GM12875 (cell line): Measurements from ENCODE around the gene NCAPG.

Source experiments
- H3K4me3 ChIP-seq: one replicate; pipeline ENCODE4 v1.5.1; 2011; ENCODE audit warnings: low read depth, low read length, control low read depth
- CTCF ChIP-seq: IDR thresholded peaks from 2 replicates; pipeline ENCODE4 v1.5.1; 2011; ENCODE audit warnings: low read depth, mild to moderate bottlenecking, control low read depth, inconsistent platforms, low read length, moderate library complexity, borderline replicate concordance; ENCODE audit not compliant: insufficient read depth

Gene NCAPG

GRCh38 chr4:17797808-17798207, 13.0 kb upstream of the NCAPG start:
- no peak overlapping the region for H3K4me3 ChIP-seq
- no peak for TF ChIP-seq CTCF

GRCh38 chr4:17805580-17806155, 5.1 kb upstream of the NCAPG start:
- no peak overlapping the region for H3K4me3 ChIP-seq
- no peak for TF ChIP-seq CTCF

- no peak overlapping the region for H3K4me3 ChIP-seq
- TF ChIP-seq CTCF, result no peak
Measured at GRCh38 chr4:17807446-17807845, 3.3 kb upstream of the NCAPG start.

- peak overlapping the region; percentile 95 for H3K4me3 ChIP-seq
Measured at GRCh38 chr4:17809667-17810066, 1.1 kb upstream of the NCAPG start.

GRCh38 chr4:17811078-17811603, 362 bp downstream of the NCAPG start:
- H3K4me3 ChIP-seq, result peak overlapping the region; percentile 95
- TF ChIP-seq CTCF, result no peak

More at GRCh38 chr4:17809667-17810066, 1.1 kb upstream of the NCAPG start:
- TF ChIP-seq CTCF, result no peak

GRCh38 chr4:17812125-17812524, 1.3 kb downstream of the NCAPG start:
- no peak for TF ChIP-seq CTCF
- peak overlapping the region; percentile 95 for H3K4me3 ChIP-seq

GRCh38 chr4:17812801-17813200, 2.0 kb downstream of the NCAPG start:
- TF ChIP-seq CTCF, result no peak
- peak overlapping the region; percentile 6 for H3K4me3 ChIP-seq
